ENCODE results near the gene TMEM132A. TPM values are rescaled to one million over a fixed set of nuclear protein-coding genes. Genes with fewer than 3 reads are reported as not detected.

The TMEM132A gene
- total RNA-seq, 1 experiment from 2014 or later: 140 TPM

DNA sequence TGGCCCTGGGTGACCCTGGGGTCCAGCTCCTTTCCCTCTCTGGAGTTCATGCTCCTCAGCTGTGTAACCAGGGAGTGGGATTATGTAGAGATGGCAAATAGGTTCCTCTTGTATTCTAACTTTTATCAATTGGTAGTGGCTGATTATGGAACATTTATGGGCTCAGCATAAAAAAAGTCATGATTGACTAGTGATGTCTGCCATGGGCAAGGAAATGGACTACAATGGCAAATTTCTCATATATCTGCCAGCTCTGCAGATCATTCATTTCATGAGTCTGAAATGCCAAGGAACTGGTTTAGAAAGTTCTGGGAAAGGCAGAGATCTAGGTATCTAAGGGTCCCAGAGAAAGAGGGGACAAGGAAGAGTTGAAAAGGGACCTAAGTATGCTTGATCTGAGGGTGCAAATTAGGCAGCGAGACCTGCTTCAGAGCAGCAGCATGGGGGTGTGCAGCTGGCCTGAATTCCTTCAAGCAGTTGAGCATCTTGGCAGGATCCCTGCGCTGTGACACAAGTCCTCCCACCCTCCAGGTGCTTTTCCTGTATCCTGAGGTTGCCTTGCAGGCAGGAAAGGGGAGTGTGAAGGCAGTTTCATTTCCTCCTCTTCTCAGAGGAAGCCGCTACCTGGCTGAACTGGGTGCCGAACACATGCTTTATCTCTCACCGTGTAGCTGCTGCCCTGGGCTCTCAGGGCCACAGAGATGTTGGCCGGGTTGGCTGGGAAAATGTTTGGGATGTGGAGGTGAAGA lies 17.3 kb downstream of the TMEM132A start:
- CTCF ChIA-PET: no interaction called here
- H3K27ac ChIP-seq (ENCODE audit: low read depth, low read length, poor library complexity, severe bottlenecking): no peak overlapping the region
- no TSS peak for BruUV-seq (replicated peaks)
- H3K4me3 ChIP-seq (ENCODE audit: low read depth, low read length, poor library complexity, severe bottlenecking): no peak overlapping the region
- TF ChIP-seq, protein P1, sequence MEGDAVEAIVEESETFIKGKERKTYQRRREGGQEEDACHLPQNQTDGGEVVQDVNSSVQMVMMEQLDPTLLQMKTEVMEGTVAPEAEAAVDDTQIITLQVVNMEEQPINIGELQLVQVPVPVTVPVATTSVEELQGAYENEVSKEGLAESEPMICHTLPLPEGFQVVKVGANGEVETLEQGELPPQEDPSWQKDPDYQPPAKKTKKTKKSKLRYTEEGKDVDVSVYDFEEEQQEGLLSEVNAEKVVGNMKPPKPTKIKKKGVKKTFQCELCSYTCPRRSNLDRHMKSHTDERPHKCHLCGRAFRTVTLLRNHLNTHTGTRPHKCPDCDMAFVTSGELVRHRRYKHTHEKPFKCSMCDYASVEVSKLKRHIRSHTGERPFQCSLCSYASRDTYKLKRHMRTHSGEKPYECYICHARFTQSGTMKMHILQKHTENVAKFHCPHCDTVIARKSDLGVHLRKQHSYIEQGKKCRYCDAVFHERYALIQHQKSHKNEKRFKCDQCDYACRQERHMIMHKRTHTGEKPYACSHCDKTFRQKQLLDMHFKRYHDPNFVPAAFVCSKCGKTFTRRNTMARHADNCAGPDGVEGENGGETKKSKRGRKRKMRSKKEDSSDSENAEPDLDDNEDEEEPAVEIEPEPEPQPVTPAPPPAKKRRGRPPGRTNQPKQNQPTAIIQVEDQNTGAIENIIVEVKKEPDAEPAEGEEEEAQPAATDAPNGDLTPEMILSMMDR (conservative IDR thresholded peaks at IDR 0.05; ENCODE audit: low read depth, low read length): no peak
- TF ChIP-seq EZH2 (IDR thresholded peaks at IDR 0.05; ENCODE audit: borderline replicate concordance, low read depth, low read length, poor library complexity, severe bottlenecking): no peak
- no peaks in the 10 kb centered on the region for H3K36me3 ChIP-seq (ENCODE audit: insufficient read depth, low read length, poor library complexity, severe bottlenecking)
- H3K9me3 ChIP-seq (ENCODE audit: low read depth, low read length, poor library complexity, severe bottlenecking): no peaks in the 10 kb centered on the region
- no peak for DNase-seq (ENCODE audit: low spot score)
- no peaks in the 10 kb centered on the region for H3K4me1 ChIP-seq (ENCODE audit: insufficient read depth, low read length, poor library complexity, severe bottlenecking)
- no peaks in the 10 kb centered on the region for H3K27me3 ChIP-seq (replicated peaks; ENCODE audit: insufficient read depth, low read depth, low read length, poor library complexity)
- POLR2A ChIA-PET (ENCODE audit: low non-redundant PET): no interaction called here
- intact Hi-C loops (cut with micrococcal nuclease; ENCODE audit: unreplicated experiment): no loop called here

DNA sequence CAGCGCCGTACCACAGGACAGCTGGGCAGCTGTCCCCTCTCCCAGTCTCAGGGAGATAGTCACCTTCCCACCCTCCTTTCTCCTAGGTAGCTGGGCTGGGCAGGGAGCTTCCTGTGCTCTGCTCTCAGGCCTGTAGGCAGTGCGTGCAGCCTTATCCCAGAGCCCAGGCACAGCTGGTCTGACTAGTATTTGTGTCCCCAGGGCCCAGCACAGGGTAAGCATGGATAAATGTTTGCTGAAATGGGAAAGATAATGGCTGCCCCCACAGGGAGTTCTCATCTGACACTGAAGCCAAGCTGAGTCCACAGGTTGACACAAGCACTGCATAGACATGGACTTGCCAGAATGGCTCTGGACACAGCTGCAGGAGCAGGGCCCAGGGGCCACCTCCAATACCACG lies 18.0 kb downstream of the TMEM132A start:
- no TSS peak for BruUV-seq (replicated peaks)
- no peak for TF ChIP-seq EZH2 (IDR thresholded peaks at IDR 0.05; ENCODE audit: borderline replicate concordance, low read depth, low read length, poor library complexity, severe bottlenecking)
- TF ChIP-seq, protein P1 (conservative IDR thresholded peaks at IDR 0.05; ENCODE audit: low read depth, low read length): no peak
- H3K4me1 ChIP-seq (ENCODE audit: insufficient read depth, low read length, poor library complexity, severe bottlenecking): no peaks in the 10 kb centered on the region
- no peaks in the 10 kb centered on the region for H3K36me3 ChIP-seq (ENCODE audit: insufficient read depth, low read length, poor library complexity, severe bottlenecking)
- H3K4me3 ChIP-seq (ENCODE audit: low read depth, low read length, poor library complexity, severe bottlenecking): no peak overlapping the region
- H3K9me3 ChIP-seq (ENCODE audit: low read depth, low read length, poor library complexity, severe bottlenecking): no peaks in the 10 kb centered on the region
- no peak for DNase-seq (ENCODE audit: low spot score)
- no peaks in the 10 kb centered on the region for H3K27me3 ChIP-seq (replicated peaks; ENCODE audit: insufficient read depth, low read depth, low read length, poor library complexity)
- CTCF ChIA-PET: no interaction called here
- intact Hi-C loops (cut with micrococcal nuclease; ENCODE audit: unreplicated experiment): no loop called here
- POLR2A ChIA-PET (ENCODE audit: low non-redundant PET): no interaction called here
- H3K27ac ChIP-seq (ENCODE audit: low read depth, low read length, poor library complexity, severe bottlenecking): no peak overlapping the region

DNA sequence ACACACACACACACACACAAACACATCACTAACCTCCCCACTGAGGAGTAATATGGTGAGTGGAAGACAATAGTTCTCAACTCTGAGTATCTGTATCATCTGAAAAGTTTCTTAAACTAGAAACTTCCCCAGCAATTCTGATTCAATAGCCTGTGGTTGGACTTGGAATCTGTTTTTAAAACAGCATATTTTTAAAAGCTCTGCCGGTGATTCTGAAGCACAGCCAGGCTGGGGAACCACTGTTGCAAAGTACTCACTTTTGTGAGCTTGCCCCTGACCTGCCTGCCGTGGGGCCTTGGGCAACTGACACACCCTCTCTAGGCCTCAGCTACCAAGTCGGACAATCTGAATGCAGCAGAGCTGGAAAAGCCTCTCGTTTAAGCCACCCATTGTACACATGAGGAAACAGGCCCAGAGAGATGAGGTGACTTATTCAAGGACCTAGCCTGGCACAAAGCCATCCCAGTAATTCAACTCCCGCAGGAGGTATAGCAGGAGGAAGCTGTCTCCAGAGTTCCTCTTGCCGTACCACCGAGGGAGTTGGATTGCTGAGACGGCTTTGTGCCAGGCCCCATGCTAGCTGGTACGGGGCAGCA lies 18.8 kb downstream of the TMEM132A start:
- intact Hi-C loops (cut with micrococcal nuclease; ENCODE audit: unreplicated experiment): no loop called here
- H3K27me3 ChIP-seq (replicated peaks; ENCODE audit: insufficient read depth, low read depth, low read length, poor library complexity): no peaks in the 10 kb centered on the region
- CTCF ChIA-PET: no interaction called here
- no peak overlapping the region for H3K4me3 ChIP-seq (ENCODE audit: low read depth, low read length, poor library complexity, severe bottlenecking)
- H3K9me3 ChIP-seq (ENCODE audit: low read depth, low read length, poor library complexity, severe bottlenecking): no peaks in the 10 kb centered on the region
- H3K4me1 ChIP-seq (ENCODE audit: insufficient read depth, low read length, poor library complexity, severe bottlenecking): no peaks in the 10 kb centered on the region
- H3K36me3 ChIP-seq (ENCODE audit: insufficient read depth, low read length, poor library complexity, severe bottlenecking): no peaks in the 10 kb centered on the region
- BruUV-seq (replicated peaks): no TSS peak
- no peak overlapping the region for H3K27ac ChIP-seq (ENCODE audit: low read depth, low read length, poor library complexity, severe bottlenecking)
- TF ChIP-seq, protein P1 (conservative IDR thresholded peaks at IDR 0.05; ENCODE audit: low read depth, low read length): no peak
- TF ChIP-seq EZH2 (IDR thresholded peaks at IDR 0.05; ENCODE audit: borderline replicate concordance, low read depth, low read length, poor library complexity, severe bottlenecking): no peak
- DNase-seq (ENCODE audit: low spot score): peak; percentile 45
- POLR2A ChIA-PET (ENCODE audit: low non-redundant PET): no interaction called here
